Fibroblast of pulmonary artery (primary cell): Measurements from ENCODE around the gene SHBG.

ENCODE experiments used
- DNase-seq: peaks from one replicate; pipeline ENCODE4 v3.0.0-alpha.2; 2010; ENCODE audit warnings: low read depth
- H3K4me3 ChIP-seq: replicated peaks from 2 replicates; pipeline ENCODE4 v1.5.1; 2011; ENCODE audit warnings: low read depth, mild to moderate bottlenecking, control low read depth, low read length, moderate library complexity
- CTCF ChIP-seq: IDR thresholded peaks from 2 replicates; pipeline ENCODE4 v1.5.1; 2011; ENCODE audit warnings: mild to moderate bottlenecking, control low read depth, low read length, inconsistent platforms; ENCODE audit errors: missing control alignments

Gene SHBG

GRCh38 chr17:7650509-7651096, 20.7 kb downstream of the SHBG start, which contains the start of gene ATP1B2:
Gene ATP1B2 (plus strand): TSS chr17:7650926. CDS start chr17:7651519, 593 bp downstream.
- DNase-seq, result peak; percentile 31
- peak within 1 kb of the TSS; percentile 37 for H3K4me3 ChIP-seq
- TF ChIP-seq CTCF, result no peak

- H3K4me3 ChIP-seq, result peak overlapping the region; percentile 37
- no peak for TF ChIP-seq CTCF
- DNase-seq, result no peak
Observed at GRCh38 chr17:7651097-7651664, 21.2 kb downstream of the SHBG start.

- TF ChIP-seq CTCF, result no peak
- no peak overlapping the region for H3K4me3 ChIP-seq
Observed at GRCh38 chr17:7651665-7652387, 21.9 kb downstream of the SHBG start.

GRCh38 chr17:7652388-7653356, 22.7 kb downstream of the SHBG start:
- DNase-seq, result no peak
- TF ChIP-seq CTCF, result no peak
- H3K4me3 ChIP-seq, result no peak overlapping the region

More at GRCh38 chr17:7651665-7652387, 21.9 kb downstream of the SHBG start:
- no peak for DNase-seq

DNA sequence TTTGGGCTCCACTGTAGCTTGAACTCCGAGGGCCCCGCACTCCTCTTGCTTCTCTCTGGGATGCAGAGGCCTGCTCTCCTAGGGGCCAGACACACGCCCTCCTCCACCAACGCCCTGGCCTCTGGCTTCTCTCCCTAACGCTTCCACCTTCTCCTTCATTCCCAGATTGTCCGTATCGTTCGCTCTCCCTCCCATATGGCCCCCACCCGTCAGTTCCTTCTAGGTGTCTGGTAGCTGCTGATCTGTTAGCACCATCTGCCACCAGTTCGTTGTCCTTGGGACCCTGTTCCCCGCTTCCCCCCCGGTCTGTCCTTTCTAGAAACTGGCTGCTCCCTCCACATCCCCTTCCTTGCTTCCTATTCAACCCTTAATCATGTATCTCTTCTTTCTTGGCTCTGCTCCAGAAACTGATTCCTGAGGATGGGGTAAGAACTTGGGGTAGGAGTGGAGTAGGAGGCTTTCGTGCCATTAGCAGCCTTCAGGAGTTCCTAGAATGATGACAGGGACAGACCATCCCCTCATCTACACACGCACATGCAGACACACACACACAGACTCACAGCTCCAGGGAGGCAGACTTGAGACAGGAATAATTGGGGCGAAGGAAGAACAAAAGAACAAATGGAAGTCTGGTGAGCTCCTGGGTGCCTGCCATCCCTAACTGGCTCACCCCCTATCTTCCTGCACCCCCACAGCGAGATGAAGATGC, 25.1 kb downstream of the SHBG start:
- no peak overlapping the region for H3K4me3 ChIP-seq
- TF ChIP-seq CTCF, result no peak
- DNase-seq, result peak; percentile 39

DNA sequence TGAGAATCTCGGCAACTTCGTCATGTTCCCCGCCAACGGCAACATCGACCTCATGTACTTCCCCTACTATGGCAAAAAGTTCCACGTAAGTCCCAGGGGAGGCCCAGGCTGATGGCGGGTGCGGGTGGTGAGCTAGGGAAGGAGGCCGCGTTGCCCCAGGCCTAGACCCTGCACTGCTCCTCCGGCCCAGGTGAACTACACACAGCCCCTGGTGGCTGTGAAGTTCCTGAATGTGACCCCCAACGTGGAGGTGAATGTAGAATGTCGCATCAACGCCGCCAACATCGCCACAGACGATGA, 25.6 kb downstream of the SHBG start:
- no peak for DNase-seq
- no peak overlapping the region for H3K4me3 ChIP-seq
- no peak for TF ChIP-seq CTCF
